NT2/D1 (cell line): ENCODE measurements around the gene TENM4.

Experiments used
- SUZ12 ChIP-seq: IDR thresholded peaks from 2 replicates; pipeline ENCODE4 v1.6.1; 2011; ENCODE audit not compliant: insufficient read length, insufficient read depth; ENCODE audit errors: extremely low read depth
- YY1 ChIP-seq: IDR thresholded peaks from 2 replicates; pipeline ENCODE4 v1.6.1; 2011; ENCODE audit not compliant: insufficient read length, insufficient read depth

DNA sequence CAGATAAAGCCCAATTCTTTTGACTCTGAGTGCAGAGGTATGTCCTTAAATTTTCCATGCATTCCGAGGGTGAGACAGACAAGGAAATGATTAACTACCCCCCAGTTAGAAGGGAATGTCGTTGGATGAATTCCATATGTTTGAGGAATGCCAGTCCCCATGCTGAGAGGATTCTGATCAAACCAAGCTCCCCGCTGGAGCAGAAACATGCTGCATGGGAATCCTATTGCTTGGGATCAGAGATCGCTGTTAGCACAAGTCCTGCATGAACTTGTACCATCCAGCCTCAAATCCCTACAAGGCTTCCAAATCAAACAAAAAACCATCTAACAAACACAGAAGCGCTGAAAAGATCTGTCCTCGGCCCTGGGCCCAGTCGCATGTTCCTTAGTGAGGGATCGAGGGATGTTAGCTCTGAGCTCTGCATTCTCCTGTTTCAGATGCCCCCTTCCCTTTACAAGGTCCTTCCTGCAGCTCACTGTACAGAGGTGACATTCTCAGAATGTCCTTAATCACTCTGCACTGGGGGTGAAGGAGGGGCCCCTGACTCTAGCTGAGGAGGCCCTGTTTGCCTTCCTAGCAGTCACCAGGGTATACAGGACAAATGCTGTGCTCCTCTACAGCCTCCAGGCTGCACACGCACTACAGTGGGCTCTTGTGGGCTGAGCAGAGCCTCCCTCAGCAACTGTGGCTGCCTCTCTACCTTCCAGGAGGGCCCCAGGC is 353.4 kb downstream of the TENM4 start:
- TF ChIP-seq SUZ12 (no peak), YY1 (no peak)
